ENCODE results near the gene ZNF878. TPM values are rescaled to one million over a fixed set of nuclear protein-coding genes. Genes with fewer than 3 reads are reported as not detected.

Gene ZNF878
- total RNA-seq, 1 donor: under 0.01 TPM

GRCh38 chr19:12035220-12036172, 17.3 kb downstream of the ZNF878 start, which contains the start of gene ZNF433:
TSS of gene ZNF433 (minus strand) at chr19:12035679. CDS start at chr19:12035539, 140 bp downstream.
- peak in 2 of 3 donors; percentile 83 to 87 for DNase-seq (ENCODE audit: low read depth in 2 of 3, low spot score in 2 of 3)

GRCh38 chr19:12034620-12035019, 18.1 kb downstream of the ZNF878 start:
- no peak for DNase-seq (ENCODE audit: low read depth in 2 of 3, low spot score in 2 of 3)

GRCh38 chr19:12034198-12034597, 18.6 kb downstream of the ZNF878 start:
- no peak for DNase-seq (ENCODE audit: low read depth in 2 of 3, low spot score in 2 of 3)

GRCh38 chr19:12015753-12016116, 37.0 kb downstream of the ZNF878 start:
- DNase-seq (ENCODE audit: low read depth in 2 of 3, low spot score in 2 of 3): no peak

- DNase-seq (ENCODE audit: low read depth in 2 of 3, low spot score in 2 of 3): peak in 1 of 3 donors; percentile 22
These were observed 37.6 kb downstream of the ZNF878 start for GRCh38 chr19:12015015-12015752.

GRCh38 chr19:12000152-12000981, 52.4 kb downstream of the ZNF878 start:
- DNase-seq (ENCODE audit: low read depth in 2 of 3, low spot score in 2 of 3): no peak

GRCh38 chr19:11995174-11995573, 57.6 kb downstream of the ZNF878 start:
- DNase-seq (ENCODE audit: low read depth in 2 of 3, low spot score in 2 of 3): no peak

Small RNA genes within 50 kb of the gene (small RNA-seq; reads per million reads assigned to genes)
- gene RF00019 (not detected), gene RNA5SP464 (not detected), gene RNA5SP465 (not detected), gene RNA5SP466 (not detected)

Other genes with a start within 250 kb of the ZNF878 start
- gene ZNF440, start 238.7 kb downstream of the ZNF878 start, total RNA-seq: 5.7 TPM
- 20.2 TPM for gene ZNF439, start 204.2 kb downstream of the ZNF878 start, total RNA-seq
- 14.5 TPM for gene ZNF69, start 165.2 kb downstream of the ZNF878 start, total RNA-seq
- 4.3 TPM for gene ZNF700, start 127.9 kb downstream of the ZNF878 start, total RNA-seq
- gene ZNF763, start 87.9 kb downstream of the ZNF878 start, total RNA-seq: 1.6 TPM
- gene ZNF433, start 17.3 kb downstream of the ZNF878 start, total RNA-seq: 1.3 TPM
- gene ZNF844, start 11.8 kb upstream of the ZNF878 start, total RNA-seq: 9.4 TPM
- gene ZNF20, start 87.4 kb upstream of the ZNF878 start, total RNA-seq: 3.5 TPM
- gene ZNF625, start 103.8 kb upstream of the ZNF878 start, total RNA-seq: 5.4 TPM
- 7.8 TPM for gene ZNF136, start 110.1 kb upstream of the ZNF878 start, total RNA-seq
- gene ZNF44, start 241.9 kb upstream of the ZNF878 start, total RNA-seq: 9.7 TPM